ENCODE results near the gene RGS6.

- TF ChIP-seq EZH2phosphoT487 (IDR thresholded peaks at IDR 0.05; ENCODE audit: insufficient read depth, low read depth) (no peak), EZH2 (IDR thresholded peaks at IDR 0.05; ENCODE audit: insufficient read depth, poor library complexity, severe bottlenecking) (no peak)
Observed at GRCh38 chr14:72560889-72561493, 628.8 kb downstream of the RGS6 start.
